ENCODE results near the gene NOL12.

Gene NOL12

DNA sequence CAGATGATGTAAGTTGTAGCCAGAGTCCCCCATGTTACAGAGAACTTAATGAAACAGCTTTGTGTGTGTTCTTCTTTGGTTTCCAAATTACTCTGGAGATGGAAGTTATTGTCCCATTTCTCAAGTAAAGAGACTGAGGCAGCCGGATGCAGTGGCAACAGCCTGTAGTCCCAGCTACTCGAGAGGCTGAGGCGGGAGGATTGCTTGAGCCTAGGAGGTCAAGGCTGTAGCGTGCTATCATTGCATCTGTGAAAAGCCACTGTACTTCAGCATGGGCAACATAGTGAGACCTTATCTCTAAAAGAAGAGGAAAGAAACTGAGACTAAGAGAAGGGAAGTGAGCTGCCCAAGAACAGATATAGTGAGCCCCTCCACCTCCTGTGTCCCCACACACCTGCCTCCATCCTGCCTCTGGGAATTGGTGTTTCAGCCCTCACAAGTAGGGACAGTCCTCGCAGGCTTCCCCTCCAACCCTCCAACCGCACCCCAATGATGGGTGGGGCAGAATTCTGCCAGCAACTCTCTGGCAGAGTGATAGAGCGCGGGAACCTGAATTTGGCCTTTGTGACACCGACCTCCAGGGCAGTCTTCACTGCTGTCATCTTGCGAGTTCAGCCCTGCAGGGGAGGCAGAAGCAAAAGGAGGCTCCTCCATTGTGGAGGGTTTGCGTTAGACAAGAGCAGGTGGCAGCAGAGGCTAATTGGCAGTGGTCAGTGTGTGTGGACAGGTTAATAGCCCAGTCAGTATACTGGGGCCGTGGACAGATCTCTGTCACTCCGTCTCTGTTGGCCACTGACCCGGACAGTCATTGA, 26.0 kb upstream of the NOL12 start:
- DNase-seq: no peak

DNA sequence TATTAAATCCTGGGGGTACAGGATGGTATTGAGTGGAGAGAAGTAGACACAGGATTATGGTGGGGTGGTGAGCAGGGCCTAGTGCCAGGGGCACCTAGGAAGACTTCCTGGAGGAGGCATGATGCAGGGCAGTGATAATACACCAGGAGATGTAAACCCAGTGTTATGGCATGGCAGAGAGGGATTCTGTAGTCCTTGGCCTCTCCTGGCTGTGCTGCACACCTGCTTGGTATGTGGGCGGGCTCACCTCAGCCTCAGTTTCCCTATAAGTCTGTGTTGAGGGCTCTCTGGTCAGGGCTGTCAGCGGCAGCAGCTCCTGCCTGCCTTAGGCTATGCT, 25.5 kb upstream of the NOL12 start:
- no peak for DNase-seq

DNA sequence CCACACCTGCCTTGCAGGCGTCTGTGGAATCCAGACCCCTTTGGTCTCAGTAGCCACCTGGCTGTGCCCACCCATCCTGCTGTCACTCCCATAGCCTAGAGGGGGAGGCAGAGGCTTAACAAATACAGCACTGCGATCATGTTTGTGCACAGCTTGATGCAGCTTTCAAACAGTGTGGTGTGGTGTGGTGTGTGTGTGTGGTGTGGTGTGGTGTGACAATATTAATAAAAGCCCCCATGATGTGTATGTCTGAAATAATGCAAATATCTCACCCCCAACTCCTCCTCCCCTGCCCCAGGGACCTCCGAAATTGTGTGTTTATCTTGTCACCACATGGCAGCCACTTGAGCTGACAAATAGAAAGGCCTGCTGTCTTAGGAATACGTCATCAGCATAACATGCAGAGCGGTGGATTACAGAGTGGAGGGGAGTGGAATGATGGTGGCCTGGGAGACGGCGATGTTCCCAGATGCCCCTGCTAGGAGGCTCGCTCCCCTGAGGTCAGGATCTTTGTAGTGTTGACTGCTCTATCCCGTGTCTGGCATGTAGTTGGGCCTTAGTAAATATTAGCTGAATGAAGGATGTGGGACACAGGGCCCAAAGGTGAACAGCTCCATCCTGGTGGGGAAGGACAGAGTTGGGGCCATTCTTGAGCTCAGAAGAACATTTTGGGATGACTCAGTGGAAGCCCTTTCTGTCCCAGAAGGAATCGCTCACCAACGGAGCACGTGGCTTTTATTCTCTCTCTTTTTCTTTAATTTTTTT, 24.8 kb upstream of the NOL12 start:
- DNase-seq: peak; percentile 95

DNA sequence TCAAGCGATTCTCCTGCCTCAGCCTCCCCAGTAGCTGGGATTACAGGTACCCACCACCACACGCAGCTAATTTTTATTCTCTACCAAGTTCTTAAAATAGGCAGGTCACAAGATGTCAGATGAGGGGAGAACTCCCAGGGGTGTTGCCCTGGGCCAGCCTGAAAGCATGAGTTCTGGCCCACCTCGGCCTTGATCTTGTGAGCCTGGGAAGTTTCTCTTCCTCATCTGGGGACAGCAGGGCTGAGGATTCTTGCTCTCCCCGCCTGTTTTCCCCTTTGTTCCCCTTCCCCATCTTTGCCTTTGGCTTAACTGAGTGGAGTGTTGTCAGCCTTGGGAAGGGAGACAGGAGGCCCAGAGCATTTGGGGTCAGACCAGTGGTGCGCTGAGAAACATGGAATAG, 24.1 kb upstream of the NOL12 start:
- DNase-seq: no peak

DNA sequence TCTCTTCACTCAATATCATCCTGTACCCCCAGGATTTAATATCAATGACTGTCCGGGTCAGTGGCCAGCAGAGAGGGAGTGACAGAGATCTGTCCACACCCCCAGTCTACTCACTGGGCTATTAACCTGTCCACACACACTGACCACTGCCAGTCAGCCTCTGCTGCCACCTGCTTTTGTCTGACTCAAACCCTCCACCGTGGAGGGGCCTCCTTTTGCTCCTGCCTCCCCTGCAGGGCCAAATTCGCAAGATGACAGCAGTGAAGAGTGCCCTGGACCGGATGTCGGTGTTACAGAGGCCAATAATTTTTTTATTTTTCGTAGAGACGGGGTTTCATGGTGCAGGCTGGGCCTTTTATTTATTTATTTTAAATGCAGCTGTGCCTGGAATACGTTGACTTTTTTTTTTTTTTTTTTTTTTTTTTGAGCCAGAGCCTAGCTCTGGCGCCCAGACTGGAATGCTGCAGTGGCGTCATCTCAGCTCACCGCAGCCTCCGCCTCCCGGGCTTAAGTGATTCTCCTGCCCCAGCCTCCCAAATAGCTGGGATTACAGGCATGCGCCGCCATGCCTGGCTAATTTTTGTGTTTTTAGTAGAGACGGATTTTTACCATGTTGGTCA, 22.5 kb upstream of the NOL12 start:
- no peak for DNase-seq

DNA sequence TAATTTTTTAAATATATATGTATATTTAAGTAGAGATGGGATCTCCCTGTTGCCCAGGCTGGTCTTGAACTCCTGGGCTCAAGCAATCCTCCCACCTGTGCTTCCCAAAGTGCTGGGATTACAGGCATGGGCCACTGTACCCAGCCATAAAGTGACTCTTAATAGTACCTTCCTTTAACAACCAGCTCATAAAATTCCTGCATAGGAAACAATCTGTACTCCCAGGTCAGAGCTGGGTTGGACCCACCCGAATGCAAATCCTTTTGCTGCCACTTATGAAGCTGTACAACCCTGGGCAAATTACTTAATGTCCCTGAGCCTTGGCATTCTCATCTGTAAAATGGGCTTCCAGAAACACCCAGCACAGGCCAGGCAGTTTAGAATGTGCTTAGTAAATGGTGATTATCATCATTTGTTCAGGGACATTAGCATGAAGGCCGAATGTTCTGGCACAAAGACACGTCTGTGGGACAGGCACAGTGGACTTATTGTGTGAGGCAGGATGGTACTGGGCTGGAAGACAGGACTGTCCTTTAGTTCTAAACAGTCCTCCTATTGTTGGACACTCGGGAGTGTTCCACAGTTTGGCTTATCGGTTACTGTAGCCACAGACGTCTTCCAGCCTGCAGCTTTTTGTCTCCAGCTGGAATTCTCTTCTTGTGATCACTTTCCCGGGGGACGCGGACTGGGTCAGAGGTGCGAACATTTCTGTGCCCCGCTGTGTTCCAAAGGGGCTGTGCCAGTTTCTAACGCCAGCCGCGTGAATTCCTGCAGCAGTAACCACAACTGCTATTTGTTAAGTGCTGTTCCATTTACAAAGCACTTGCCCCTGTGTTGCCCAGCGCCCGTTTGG, 21.7 kb upstream of the NOL12 start:
- DNase-seq: no peak

DNA sequence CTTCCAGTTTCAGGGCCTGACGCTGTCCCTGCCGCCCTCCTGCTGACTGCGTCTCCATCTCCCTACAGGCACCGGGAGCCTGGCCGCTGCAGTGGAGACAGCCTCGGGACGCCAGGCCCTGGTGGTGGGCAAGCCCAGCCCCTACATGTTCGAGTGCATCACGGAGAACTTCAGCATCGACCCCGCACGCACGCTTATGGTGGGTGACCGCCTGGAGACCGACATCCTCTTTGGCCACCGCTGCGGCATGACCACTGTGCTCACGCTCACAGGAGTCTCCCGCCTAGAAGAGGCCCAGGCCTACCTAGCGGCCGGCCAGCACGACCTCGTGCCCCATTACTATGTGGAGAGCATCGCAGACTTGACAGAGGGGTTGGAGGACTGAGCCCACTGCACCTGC, 20.7 kb upstream of the NOL12 start:
- DNase-seq: no peak

DNA sequence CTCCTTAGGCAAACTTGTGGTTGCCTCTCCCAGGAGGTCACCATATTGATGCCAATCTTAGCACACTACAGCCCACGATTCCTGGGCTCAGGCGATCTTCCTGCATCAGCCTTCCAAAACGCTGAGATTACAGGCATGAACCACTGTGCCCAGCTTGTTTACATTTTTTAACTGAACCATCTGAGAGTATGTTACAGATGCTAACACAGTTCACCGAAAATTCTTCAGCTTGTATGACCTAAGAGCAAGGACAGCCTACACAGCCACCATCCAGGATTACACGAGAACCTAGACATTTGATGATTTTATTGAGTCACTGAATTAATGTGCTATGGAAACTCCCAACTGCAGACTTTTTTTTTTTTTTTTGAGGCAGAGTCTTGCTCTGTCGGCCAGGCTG, 16.6 kb upstream of the NOL12 start:
- no peak for DNase-seq

DNA sequence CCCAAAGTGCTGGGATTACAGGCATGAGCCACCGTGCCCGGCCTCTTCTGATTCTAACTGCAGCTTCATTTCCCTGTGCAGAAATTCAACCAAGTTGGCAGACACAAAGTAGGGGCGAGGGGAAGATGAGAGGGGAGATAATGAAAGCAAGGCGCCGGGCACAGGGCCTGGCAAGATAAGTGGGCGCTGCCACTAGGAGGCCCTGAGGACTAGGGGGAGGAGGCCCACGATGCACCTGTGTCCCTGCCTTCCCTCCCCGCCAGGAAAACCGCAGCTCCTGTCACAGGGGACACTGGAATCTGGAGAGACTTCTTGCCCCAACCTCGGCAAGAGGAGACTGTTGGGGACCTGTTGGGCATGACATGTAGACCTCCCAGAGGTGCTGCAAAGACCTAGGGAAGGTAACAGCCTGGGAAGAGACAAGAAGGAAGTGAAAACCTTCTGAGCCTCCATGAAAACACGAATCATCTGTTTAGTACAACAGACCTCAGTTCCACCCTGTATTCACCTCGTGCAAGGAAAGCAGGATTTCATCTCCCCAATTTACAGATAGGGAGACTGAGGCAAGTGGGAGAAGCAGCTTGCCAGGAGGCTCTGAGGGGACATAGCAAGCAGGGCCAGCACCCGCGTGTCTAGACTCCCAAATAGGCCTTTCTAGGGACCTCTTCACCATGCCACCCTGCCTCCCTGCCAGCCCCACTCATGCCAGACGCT, 13.8 kb upstream of the NOL12 start:
- no peak for DNase-seq

DNA sequence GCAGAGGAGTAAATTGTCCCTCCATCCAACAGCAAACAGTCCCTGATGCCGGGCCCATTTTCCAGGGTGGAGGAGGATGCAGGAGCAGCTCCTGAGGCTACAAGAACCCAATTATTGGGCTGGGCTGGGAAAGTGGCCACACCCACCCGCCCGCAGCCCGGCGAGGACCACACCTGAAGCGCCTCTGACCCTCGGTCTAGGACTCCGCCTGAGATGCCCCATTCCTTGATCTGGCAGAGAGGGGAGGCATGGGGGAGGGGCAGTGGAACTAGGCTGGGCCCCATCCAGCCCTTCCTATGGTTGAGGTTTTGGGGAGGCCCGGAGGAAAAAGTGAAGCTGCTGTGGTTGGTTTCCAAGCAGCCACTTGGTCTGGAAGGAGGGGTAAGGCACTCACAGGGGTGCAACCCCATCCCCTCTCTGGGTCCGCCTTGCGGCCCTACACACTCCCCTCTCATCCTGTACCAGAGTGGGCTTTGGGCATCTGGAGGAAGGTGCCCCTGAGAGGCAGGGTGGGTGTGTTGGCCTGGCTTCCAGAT, 13.2 kb upstream of the NOL12 start:
- no peak for DNase-seq

DNA sequence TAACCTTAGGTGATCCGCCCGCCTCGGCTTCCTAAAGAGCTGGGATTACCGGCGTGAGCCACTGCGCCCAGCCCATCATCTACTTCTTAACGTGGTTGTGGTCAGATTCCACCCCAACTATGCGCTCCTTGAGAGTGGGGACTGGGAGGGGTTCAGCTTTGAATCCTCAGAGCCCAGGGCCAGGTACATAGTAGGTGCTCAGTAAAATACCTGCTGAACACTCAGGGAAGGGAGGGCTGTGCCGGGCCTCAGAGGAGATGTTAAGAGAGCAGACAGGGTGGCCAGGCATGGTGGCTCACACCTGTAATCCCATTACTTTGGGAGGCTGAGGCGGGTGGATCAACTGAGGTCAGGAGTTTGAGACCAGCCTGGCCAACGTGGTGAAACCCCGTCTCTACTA, 11.9 kb upstream of the NOL12 start:
- no peak for DNase-seq

DNA sequence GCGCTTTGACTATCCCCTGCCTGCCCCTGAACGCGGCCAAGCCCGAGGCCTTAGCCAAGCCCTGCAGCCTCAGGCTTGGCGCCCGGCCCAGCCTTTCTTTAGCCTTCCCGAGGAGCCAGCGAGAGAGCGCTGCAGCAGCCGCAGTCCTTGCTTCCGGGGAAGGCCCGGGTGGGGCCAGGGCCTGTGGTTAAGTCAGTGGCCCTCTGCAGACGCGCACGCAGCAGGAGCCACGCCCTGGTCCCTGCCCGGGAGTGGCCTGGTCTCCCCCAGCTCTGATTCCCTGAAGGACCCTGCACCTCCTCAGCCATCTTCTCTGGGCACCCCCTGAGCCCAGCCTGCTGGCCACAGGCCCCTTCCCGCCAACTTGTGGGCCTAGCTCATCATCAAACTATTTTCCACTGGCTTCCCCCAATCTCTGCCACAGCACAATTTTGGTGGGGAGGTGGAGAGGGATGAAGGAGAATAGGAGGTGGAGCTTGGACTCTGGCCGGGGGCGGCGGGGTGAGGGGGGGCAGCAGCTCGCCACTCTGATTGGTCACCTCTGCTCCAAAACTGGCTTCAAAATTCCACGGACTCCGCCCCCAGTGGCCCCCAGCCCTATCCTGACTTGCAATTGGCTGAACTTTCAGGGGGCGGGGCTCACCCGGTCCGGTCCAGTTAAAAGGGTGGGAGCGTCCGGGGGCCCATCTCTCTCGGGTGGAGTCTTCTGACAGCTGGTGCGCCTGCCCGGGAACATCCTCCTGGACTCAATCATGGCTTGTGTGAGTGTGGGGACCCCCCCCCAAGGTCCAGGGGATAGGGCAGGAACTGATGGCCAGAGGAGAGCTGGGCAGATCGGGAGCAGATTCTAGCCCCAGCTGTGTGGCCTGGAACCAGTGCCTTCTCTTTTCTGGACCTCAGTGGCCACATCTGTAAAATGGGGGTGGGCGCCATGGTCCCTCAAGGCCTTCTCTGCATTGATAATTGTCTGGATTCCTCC, 10.9 kb upstream of the NOL12 start, which contains the start of gene LGALS1:
Gene LGALS1, plus strand, starts transcription at position 686 of the 979 bp plus-strand sequence. Its CDS starts 67 bp downstream, at position 753.
- DNase-seq: no peak

DNA sequence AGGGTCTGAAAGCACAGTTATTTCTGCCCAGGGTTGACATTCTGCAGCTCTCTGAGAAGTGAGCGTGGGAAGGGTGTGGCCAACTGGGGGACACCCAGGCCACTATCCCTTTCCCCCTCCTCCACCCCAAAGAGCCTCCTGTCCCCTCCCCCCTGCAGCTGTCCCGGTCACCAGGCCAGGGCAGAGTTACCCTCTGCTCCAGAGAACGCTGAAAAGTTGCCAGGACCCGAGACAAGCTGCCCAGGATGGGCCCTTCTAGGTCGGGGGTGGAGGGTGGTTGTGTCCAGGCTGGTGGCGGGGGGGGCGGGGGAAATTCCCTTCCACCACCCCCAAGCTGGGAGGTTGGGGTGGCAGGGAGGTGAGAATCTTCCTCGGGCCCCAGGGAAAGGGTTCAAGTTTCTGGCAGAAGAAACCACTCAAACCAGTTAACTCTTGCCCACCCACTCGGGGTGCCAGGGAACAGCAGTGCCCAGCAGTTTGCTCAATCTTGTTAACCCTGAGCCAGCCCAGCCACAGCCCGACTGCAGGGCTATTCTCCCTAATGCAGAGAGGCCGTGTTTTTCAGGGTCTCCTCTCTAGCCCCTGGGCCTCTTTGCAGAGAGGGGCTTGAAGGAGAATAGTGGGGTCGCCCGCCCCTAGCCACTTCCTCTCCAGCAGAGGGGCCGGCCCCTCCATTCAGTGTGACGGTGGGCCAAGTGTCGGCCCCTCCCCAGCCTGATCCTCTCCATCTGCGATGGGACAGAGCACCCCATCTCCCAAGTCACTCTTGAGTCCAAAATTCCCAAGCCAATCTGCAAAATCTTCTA, 10.0 kb upstream of the NOL12 start:
- DNase-seq: no peak

DNA sequence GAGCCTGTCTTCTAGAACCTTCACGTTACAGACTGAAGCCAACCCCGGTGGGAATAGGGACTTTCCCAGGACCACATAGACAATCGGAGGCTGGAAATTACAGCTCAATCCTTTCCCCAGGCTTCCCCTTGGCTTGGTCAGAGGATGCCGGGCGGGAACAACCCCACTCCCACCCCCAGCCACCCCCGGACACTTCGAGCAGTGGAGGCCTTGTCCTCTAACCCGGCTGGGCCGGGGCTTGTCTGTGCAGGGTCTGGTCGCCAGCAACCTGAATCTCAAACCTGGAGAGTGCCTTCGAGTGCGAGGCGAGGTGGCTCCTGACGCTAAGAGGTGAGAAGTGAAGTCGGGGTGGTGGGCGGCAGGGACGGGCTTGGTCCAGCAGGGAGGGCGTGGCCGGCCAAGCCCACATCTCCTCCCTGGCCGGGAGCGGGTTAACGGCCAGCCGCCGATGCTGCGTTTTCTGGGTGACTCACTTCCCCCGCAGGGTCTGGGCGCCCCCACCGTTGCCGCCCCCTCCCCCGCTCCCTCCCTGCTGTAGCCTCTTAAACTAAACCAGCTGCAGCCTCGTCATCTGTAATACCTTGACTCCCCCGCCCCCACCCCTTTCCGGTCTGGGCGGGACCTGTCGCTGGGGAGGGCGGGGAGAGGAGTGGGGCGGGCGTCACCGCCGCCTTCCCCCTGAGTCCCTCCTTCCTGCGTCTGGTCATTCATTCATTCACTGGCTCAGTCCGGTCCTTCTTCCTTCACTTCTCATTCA, 9.2 kb upstream of the NOL12 start:
- DNase-seq: peak; percentile 31

DNA sequence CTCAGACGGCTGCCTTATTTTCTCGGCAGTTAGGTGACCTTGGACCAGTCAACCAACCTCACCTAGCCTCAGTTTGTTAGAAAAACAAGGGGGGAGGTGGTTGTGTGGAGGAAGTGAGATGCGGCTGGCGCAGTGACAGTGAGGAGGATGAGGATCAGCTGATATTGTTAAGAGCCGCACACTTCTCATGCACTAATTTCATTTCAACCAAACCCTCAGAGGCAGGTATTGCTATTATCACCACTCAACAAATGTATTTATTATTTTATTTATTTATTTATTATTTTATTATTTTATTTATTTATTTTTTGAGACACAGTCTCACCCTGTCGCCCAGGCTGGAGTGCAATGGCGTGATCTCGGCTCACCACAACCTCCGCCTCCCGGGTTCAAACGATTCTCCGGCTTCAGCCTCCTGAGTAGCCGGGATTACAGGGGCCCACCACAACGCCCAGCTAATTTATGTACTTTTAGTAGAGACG, 8.6 kb upstream of the NOL12 start:
- DNase-seq: no peak

DNA sequence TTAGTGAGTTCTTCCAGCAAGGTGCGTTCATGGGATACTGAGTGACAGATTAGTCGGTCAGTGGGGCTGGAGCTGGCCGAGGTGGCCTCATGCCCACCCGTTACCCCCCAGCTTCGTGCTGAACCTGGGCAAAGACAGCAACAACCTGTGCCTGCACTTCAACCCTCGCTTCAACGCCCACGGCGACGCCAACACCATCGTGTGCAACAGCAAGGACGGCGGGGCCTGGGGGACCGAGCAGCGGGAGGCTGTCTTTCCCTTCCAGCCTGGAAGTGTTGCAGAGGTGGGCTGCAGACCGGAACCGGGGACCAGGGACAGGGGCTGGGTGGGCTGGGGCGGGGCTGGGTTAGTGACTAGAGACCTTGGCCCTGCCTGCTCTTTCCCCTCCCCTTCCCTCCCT, 7.8 kb upstream of the NOL12 start:
- DNase-seq: no peak

DNA sequence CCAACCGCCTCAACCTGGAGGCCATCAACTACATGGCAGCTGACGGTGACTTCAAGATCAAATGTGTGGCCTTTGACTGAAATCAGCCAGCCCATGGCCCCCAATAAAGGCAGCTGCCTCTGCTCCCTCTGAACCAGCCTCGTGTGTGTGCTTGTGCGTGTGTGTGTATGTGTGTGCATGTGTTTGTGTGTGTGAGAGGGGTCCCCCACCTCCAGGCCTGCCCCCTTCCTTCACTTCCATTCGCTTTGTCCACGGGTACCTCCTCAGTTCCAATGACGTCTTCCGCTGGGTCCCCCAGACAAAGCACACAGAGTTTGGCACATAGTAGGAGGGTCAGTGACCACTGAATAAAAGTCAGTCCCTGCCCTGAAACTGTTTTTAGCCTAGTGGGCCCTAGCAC, 6.5 kb upstream of the NOL12 start:
- no peak for DNase-seq

DNA sequence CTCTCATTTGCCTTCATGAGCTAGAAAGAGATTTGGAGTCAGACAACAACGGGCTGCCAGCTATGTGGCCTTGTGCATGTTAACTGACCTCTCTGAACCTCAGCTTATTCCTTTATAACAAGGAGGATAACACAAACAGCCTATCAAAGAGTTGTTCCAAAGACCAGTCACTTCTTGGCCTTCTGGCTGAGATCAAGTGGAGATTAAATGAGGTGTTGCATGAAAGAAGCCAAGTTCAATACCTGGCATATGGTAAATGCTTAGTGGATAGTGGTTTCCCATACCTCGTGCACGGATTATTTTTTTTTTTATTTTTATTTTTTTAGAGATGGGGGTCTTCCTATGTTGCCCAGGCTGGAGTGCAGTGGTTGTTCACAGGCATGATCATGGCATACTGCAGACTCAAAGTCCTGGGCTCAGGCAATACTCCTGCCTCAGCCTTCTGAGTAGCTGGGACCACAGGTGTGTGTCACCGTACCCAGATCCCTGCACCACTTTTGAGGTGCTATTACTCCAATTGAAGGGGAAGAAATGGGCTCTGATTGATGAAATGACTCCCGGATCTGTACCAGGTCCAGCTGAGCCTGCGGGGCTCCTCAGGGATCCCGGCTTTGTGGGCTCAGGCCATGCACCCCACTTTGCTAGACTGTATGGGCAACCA, 5.8 kb upstream of the NOL12 start:
- DNase-seq: no peak

Data from NCI-H2171 treated with DMSO at 0.1 percent for 48 hours (cell line).